Astrocyte (in vitro differentiated cells and primary cell): Measurements from ENCODE around the gene PRKD1.

Experiments
- CTCF ChIP-seq: IDR thresholded peaks from 2 replicates; pipeline ENCODE4 v1.5.1; 2011; ENCODE audit warnings: low read depth, mild to moderate bottlenecking, inconsistent platforms, low read length, moderate library complexity; ENCODE audit not compliant: insufficient read depth
- EZH2 ChIP-seq: IDR thresholded peaks from 2 replicates; pipeline ENCODE4 v1.6.1; 2012; ENCODE audit warnings: mild to moderate bottlenecking, low read length, inconsistent platforms; ENCODE audit not compliant: insufficient read depth

DNA sequence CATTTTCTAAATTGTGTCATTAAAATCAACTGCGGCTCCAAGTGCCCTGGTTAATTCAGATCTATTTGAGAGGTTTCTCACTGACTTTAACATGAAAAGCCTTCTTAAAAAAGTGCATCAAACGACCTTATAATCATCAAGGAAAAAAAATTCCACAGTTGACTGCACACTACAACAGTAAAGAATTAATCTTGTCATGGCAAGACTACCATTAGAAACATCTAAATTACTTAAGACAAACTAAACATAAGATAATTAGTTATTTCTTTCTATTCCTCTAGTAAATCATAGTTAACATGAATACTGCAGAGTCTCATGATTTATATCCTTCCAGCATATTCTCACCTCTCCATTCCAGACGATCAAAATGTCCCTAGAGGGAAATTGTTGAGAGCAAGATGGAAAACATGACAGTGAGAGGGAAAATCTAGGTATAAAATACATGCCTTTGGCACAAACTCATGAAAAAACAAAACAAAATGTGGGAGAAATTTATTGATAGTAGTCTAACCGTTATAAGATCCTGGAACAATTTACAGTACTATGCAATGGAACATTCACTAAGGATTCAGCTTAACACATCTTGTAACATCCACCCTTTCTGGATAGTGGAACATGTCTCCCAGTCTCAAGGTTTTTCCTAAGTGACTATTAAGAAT lies 112.5 kb downstream of the PRKD1 start:
- TF ChIP-seq CTCF (no peak), EZH2 (no peak)
